Measurements from ENCODE around the gene POLE. TPM values are rescaled to one million over a fixed set of nuclear protein-coding genes. Genes with fewer than 3 reads are reported as not detected.

POLE gene
- total and polyA plus RNA-seq, 9 of the 15 experiments (the other 6 are each of a cell fraction or from before 2014, with no cell fraction given) = 2.4 to 154 (median 49.6) TPM

GRCh38 chr12:132577191-132577920 lies 109.8 kb downstream of the POLE start:
- Histone ChIP-seq H3K9me3 (replicated peaks; ENCODE audit: control insufficient read depth, insufficient read depth, low read depth, low read length) (no peaks in the 10 kb centered on the region), H3K4me2 (ENCODE audit: insufficient read depth, low read length) (no peak overlapping the region), H4K20me1 (replicated peaks; ENCODE audit: control insufficient read depth, insufficient read depth, low read length) (no peaks in the 10 kb centered on the region; the same call in 1 of the 2 replicates), H2AFZ (ENCODE audit: low read depth, low read length) (no peak overlapping the region), H3K36me3 (ENCODE audit: control insufficient read depth, insufficient read depth, low read length) (peaks cover 88% of the 10 kb centered on the region; the same call in 2 of the 3 replicates), H3K4me1 (replicated peaks in 1 of 2; ENCODE audit: control insufficient read depth in 2 of 2, insufficient read depth in 2 of 2, low read length in 2 of 2) (peaks cover 0 to 32% of the 10 kb centered on the region in 2 experiments; a peak in 2 of 5 replicates), H3K79me2 (ENCODE audit: control insufficient read depth, insufficient read depth, low read length) (no peaks in the 10 kb centered on the region), H3K9me1 (ENCODE audit: control insufficient read depth, insufficient read depth, low read length) (no peaks in the 10 kb centered on the region), H3K27ac (ENCODE audit: extremely low read depth, low read depth, low read length) (no peak overlapping the region), H3K9ac (ENCODE audit: insufficient read depth in 1 of 2, low read depth in 2 of 2, low read length in 2 of 2) (0 out of 4 replicates have a peak overlapping the region, but pooled peaks of 1 of the 2 experiments have one; percentile 9), H3K4me3 (no peak overlapping the region), H3K27me3 (ENCODE audit: control insufficient read depth in 2 of 2, insufficient read depth in 2 of 2, low read length in 2 of 2) (no peaks in the 10 kb centered on the region)
- no TSS peak for BruUV-seq (replicated peaks)
- CTCF ChIA-PET (ENCODE audit: low intra/inter-chr PET ratio) = no interaction called here
- TF ChIP-seq NFIC (IDR thresholded peaks at IDR 0.05) (0 out of 2 replicates have a peak, but pooled peaks have one; percentile 25), TSHZ1 (CRISPR knock-in tag; IDR thresholded peaks at IDR 0.05) (no peak), POLR2G (IDR thresholded peaks at IDR 0.05; ENCODE audit: low read depth, low read length) (0 out of 2 replicates have a peak, but pooled peaks have one; percentile 26), POLR2B (IDR thresholded peaks at IDR 0.05; ENCODE audit: low read depth, partially characterized antibody) (no peak), NR0B1 (IDR thresholded peaks at IDR 0.05; ENCODE audit: partially characterized antibody) (no peak)
- no peak for DNase-seq (ENCODE audit: extremely low read depth in 1 of 4, low spot score in 3 of 4)
- in situ Hi-C loops (cut with MboI) (no loop called here), intact Hi-C loops (cut with micrococcal nuclease) (no loop called here)
- POLR2A ChIA-PET = interaction anchor here (0.6 kb wide), 1 partner anchor 253 kb away, joined by 3 read pairs; no protein-coding TSS in a partner anchor
- no peak for ATAC-seq
- 76% methylated on average over 12 of the region's 22 CpGs for WGBS (ENCODE audit: insufficient coverage, low coverage, missing lambda C conversion rate)
- no peak for FAIRE-seq
